Cardiac muscle cell (in vitro differentiated cells and primary cell): ENCODE measurements around the gene TCF4. TPM values are rescaled to one million over a fixed set of nuclear protein-coding genes. Genes with fewer than 3 reads are reported as not detected.

Experiments
- DNase-seq, 2 donors: peaks; one replicate each; pipeline versions ENCODE4 v3.0.0 to v3.0.0-alpha.2; 2010 to 2017; ENCODE audit warnings: low read depth in 1 of 2, low spot score in 1 of 2
- H3K27ac ChIP-seq: fragments of 200-600 bp; sonication (generic); 2 replicates; pipeline ENCODE4 v1.5.1; 2016
- H3K27me3 ChIP-seq: fragments of 200-600 bp; sonication (generic); 2 replicates; pipeline ENCODE4 v1.6.0; 2016; ENCODE audit warnings: control low read depth
- H3K36me3 ChIP-seq: fragments of 200-600 bp; sonication (generic); 2 replicates; pipeline ENCODE4 v1.5.1; 2016; ENCODE audit warnings: control low read depth
- H3K4me1 ChIP-seq: fragments of 200-600 bp; sonication (generic); 2 replicates; pipeline ENCODE4 v1.8.1; 2017; ENCODE audit warnings: low read depth, mild to moderate bottlenecking, mixed run types
- H3K4me3 ChIP-seq: fragments of 200-600 bp; sonication (generic); 2 replicates; pipeline ENCODE4 v1.5.1; 2016; ENCODE audit warnings: mild to moderate bottlenecking
- H3K9me3 ChIP-seq: fragments of 200-600 bp; sonication (generic); 2 replicates; pipeline ENCODE4 v1.5.1; 2017; ENCODE audit warnings: low read depth, mild to moderate bottlenecking, control low read depth
- CTCF ChIP-seq: IDR thresholded peaks from 2 replicates; pipeline ENCODE4 v1.5.1; 2012; ENCODE audit warnings: low read depth, mild to moderate bottlenecking, low read length
- polyA plus RNA-seq: library from polyadenylated mRNA; unstranded; fragments of >200 nt; fragmentation: Nextera tagmentation; extraction: Ambion mirVana; gene quantifications from 2 replicates; pipeline ENCODE4 v1.2.1, GENCODE V29; 2016
- total RNA-seq: library from RNA; depleted of rRNA; stranded (reverse); fragments of >200 nt; gene quantifications from 2 replicates; pipeline ENCODE4 v1.2.3, GENCODE V29; 2016

The TCF4 gene
- total and polyA plus RNA-seq, 2 experiments from 2014 or later = 38.3 to 59.2 TPM

- no peaks in the 10 kb centered on the region for H3K27me3 ChIP-seq
- H3K36me3 ChIP-seq = no peaks in the 10 kb centered on the region
- TF ChIP-seq CTCF = no peak
- no peak overlapping the region for H3K4me3 ChIP-seq
- no peak overlapping the region for H3K27ac ChIP-seq
- no peak for DNase-seq
- H3K4me1 ChIP-seq = no peaks in the 10 kb centered on the region
- H3K9me3 ChIP-seq = no peaks in the 10 kb centered on the region
Measured at GRCh38 chr18:55566456-55566935, 21.5 kb downstream of the TCF4 start.

GRCh38 chr18:55559739-55560138, 28.3 kb downstream of the TCF4 start:
- no peaks in the 10 kb centered on the region for H3K27me3 ChIP-seq
- no peak for TF ChIP-seq CTCF
- H3K4me1 ChIP-seq = no peaks in the 10 kb centered on the region
- no peak for DNase-seq
- no peak overlapping the region for H3K4me3 ChIP-seq
- H3K36me3 ChIP-seq = no peaks in the 10 kb centered on the region
- H3K9me3 ChIP-seq = no peaks in the 10 kb centered on the region
- no peak overlapping the region for H3K27ac ChIP-seq

DNA sequence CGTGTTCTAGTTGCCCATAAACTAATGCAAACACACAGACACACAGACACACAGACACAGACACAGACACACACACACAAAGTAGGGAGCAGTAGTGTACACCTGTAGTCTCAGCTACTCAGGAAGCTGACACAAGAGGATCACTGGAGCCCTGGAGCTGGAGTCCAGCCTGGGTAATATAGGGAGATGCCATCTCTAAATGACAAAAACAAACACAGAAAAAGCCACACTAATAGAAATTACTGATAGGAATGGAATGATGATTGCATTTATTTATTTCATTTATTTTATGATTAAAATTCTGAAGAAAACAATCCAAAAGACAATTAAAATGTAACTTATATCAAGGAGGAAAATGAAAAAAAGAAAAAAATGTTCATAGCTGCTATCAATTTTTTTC, 30.8 kb downstream of the TCF4 start:
- Histone ChIP-seq H3K4me1 (no peaks in the 10 kb centered on the region), H3K27ac (no peak overlapping the region), H3K36me3 (no peaks in the 10 kb centered on the region), H3K9me3 (no peaks in the 10 kb centered on the region), H3K27me3 (no peaks in the 10 kb centered on the region), H3K4me3 (no peak overlapping the region)
- DNase-seq = no peak
- TF ChIP-seq CTCF = no peak

GRCh38 chr18:55555395-55556027, 32.5 kb downstream of the TCF4 start:
- DNase-seq = no peak
- no peak for TF ChIP-seq CTCF
- Histone ChIP-seq H3K36me3 (no peaks in the 10 kb centered on the region), H3K27ac (no peak overlapping the region), H3K4me3 (no peak overlapping the region), H3K27me3 (no peaks in the 10 kb centered on the region), H3K4me1 (no peaks in the 10 kb centered on the region), H3K9me3 (no peaks in the 10 kb centered on the region)

GRCh38 chr18:55552526-55553189, 35.3 kb downstream of the TCF4 start:
- Histone ChIP-seq H3K27me3 (no peaks in the 10 kb centered on the region), H3K27ac (no peak overlapping the region), H3K4me1 (peaks cover 4% of the 10 kb centered on the region), H3K4me3 (no peak overlapping the region), H3K9me3 (no peaks in the 10 kb centered on the region), H3K36me3 (no peaks in the 10 kb centered on the region)
- DNase-seq = peak in 1 of 2 donors; percentile 50
- TF ChIP-seq CTCF = no peak
